DOHH2 (cell line): ENCODE measurements around the gene LRRC75A.

Experiments
- H3F3A ChIP-seq: fragments of 200-600 bp; sonication (generic), shearing (Covaris generic); 2 replicates; pipeline ENCODE4 v1.6.0; 2016; ENCODE audit warnings: antibody characterized with exemption, mild to moderate bottlenecking; ENCODE audit not compliant: control insufficient read depth, insufficient read depth
- H3K27ac ChIP-seq: fragments of 200-600 bp; sonication (generic); 2 replicates; pipeline ENCODE4 v1.5.1; 2014; ENCODE audit warnings: low read depth, mild to moderate bottlenecking, low read length, moderate library complexity
- H3K27me3 ChIP-seq: fragments of 200-600 bp; sonication (generic); 2 replicates; pipeline ENCODE4 v1.6.1; 2014; ENCODE audit warnings: mild to moderate bottlenecking, low read length, mixed read lengths; ENCODE audit not compliant: control insufficient read depth
- H3K36me3 ChIP-seq: fragments of 200-600 bp; sonication (generic); 2 replicates; pipeline ENCODE4 v1.6.1; 2014; ENCODE audit warnings: mild to moderate bottlenecking, low read length, moderate library complexity, mixed read lengths; ENCODE audit not compliant: control insufficient read depth
- H3K4me1 ChIP-seq: fragments of 200-600 bp; sonication (generic); 2 replicates; pipeline ENCODE4 v1.6.1; 2014; ENCODE audit warnings: mild to moderate bottlenecking, low read length, mixed read lengths; ENCODE audit not compliant: control insufficient read depth
- H3K4me2 ChIP-seq: fragments of 200-600 bp; sonication (generic); 2 replicates; pipeline ENCODE4 v1.6.0; 2014; ENCODE audit warnings: mild to moderate bottlenecking, low read length, moderate library complexity
- H3K4me3 ChIP-seq: fragments of 200-600 bp; sonication (generic); 2 replicates; pipeline ENCODE4 v1.5.1; 2014; ENCODE audit warnings: mild to moderate bottlenecking, low read length, mixed read lengths
- H3K79me2 ChIP-seq: fragments of 200-600 bp; sonication (generic); 2 replicates; pipeline ENCODE4 v1.6.1; 2014; ENCODE audit warnings: mild to moderate bottlenecking, low read length, mixed read lengths; ENCODE audit not compliant: control insufficient read depth
- H3K9me2 ChIP-seq: fragments of 200-600 bp; sonication (generic); replicated peaks from 2 replicates; pipeline ENCODE4 v1.6.1; 2014; ENCODE audit warnings: mild to moderate bottlenecking, low read length, mixed read lengths; ENCODE audit not compliant: control insufficient read depth
- H3K9me3 ChIP-seq: fragments of 200-600 bp; sonication (generic); 2 replicates; pipeline ENCODE4 v1.6.1; 2014; ENCODE audit warnings: antibody characterized with exemption, low read length, mixed read lengths; ENCODE audit not compliant: control insufficient read depth, insufficient read depth
- H4K20me1 ChIP-seq: fragments of 200-600 bp; sonication (generic); 2 replicates; pipeline ENCODE4 v1.6.0; 2014; ENCODE audit warnings: low read depth, mild to moderate bottlenecking, antibody characterized with exemption, low read length, moderate library complexity; ENCODE audit not compliant: control insufficient read depth, insufficient read depth
- EZH2phosphoT487 ChIP-seq: fragments of 200-600 bp; sonication (generic); IDR thresholded peaks from 2 replicates; pipeline ENCODE4 v1.6.1; 2017; ENCODE audit warnings: borderline replicate concordance, mild to moderate bottlenecking, antibody characterized with exemption, low read length, moderate library complexity, mixed read lengths
- TF ChIP-seq, protein P1 (sequence below): fragments of 200-600 bp; sonication (generic); IDR thresholded peaks from one replicate; pipeline ENCODE4 v1.5.1; 2014; ENCODE audit warnings: antibody characterized with exemption, mild to moderate bottlenecking, low read depth, low read length; ENCODE audit not compliant: poor library complexity, severe bottlenecking

Gene LRRC75A

DNA sequence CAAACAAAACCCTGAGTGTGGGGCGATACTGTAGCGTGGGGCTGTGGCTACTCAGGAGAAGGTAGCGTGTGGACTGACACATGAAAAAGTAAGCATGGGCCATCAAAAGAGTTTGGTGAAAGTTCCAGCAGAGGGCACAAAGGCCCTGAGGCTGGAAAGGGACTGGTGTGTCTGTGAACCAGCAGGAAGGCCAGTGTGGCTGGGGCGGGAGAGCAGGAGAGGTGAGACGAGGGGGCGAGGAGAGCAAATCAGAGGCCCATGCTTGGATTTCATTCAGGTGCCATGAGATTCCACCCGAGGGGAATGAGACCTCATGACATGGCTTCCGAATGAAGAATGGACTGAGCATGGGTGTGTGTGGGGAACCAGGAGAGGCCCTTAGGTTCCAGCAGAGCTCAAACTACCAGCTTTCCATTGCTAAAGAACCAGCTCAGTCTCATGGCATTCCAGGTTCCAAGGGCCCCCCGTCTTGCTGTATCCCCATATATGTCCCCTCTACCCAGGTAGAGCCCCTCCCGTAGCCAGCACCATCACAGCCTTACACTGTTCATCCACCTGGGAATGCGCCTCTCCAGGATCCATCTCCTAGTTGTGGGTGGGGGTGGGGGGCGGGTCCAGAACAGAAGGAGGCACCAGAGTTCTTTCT is 45.5 kb downstream of the LRRC75A start:
- peaks cover 4% of the 10 kb centered on the region; the same call in 1 of the 2 replicates for H4K20me1 ChIP-seq
- peaks cover 75% of the 10 kb centered on the region for H3F3A ChIP-seq
- H3K9me3 ChIP-seq = no peaks in the 10 kb centered on the region
- no peaks in the 10 kb centered on the region for H3K27me3 ChIP-seq
- H3K36me3 ChIP-seq = peaks cover 84% of the 10 kb centered on the region
- peaks cover 26% of the 10 kb centered on the region for H3K4me1 ChIP-seq
- 0 out of 2 replicates have a peak overlapping the region, but pooled peaks have one; percentile 8 for H3K27ac ChIP-seq
- H3K9me2 ChIP-seq = no peaks in the 10 kb centered on the region
- no peak overlapping the region for H3K4me2 ChIP-seq
- H3K4me3 ChIP-seq = no peak overlapping the region
- TF ChIP-seq, protein P1, sequence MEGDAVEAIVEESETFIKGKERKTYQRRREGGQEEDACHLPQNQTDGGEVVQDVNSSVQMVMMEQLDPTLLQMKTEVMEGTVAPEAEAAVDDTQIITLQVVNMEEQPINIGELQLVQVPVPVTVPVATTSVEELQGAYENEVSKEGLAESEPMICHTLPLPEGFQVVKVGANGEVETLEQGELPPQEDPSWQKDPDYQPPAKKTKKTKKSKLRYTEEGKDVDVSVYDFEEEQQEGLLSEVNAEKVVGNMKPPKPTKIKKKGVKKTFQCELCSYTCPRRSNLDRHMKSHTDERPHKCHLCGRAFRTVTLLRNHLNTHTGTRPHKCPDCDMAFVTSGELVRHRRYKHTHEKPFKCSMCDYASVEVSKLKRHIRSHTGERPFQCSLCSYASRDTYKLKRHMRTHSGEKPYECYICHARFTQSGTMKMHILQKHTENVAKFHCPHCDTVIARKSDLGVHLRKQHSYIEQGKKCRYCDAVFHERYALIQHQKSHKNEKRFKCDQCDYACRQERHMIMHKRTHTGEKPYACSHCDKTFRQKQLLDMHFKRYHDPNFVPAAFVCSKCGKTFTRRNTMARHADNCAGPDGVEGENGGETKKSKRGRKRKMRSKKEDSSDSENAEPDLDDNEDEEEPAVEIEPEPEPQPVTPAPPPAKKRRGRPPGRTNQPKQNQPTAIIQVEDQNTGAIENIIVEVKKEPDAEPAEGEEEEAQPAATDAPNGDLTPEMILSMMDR = no peak
- no peak for TF ChIP-seq EZH2phosphoT487
- H3K79me2 ChIP-seq = peaks cover 37% of the 10 kb centered on the region

DNA sequence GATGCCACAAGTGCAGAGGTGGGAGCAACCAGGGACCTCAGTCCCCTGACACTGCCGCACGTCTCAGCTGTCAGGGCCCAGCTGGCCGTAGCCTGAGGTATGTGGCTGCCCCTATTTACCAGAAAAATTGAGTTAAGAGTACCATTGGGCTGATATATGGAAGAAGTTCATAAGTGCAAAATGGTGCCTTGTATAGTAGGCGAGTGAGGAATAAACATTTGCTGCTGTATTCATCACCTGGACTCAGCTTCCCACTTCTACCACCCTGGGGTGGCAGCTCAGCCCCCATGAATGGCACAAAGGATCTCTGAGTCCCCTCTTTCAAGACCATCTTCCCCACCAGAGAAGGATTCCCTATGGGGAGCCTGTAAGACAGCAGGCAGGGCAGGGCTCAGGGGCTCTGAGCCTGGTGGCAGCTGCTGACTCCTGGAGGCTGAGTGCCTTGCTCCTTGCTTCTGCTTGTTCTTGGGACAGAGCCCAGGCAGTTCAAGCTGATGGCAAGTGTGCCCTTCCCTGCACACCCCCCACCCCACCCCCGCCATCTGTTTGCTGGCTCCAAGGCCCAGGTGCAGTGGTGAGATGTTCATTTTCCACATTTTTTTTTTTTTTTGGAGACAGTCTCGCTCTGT is 47.6 kb downstream of the LRRC75A start:
- Histone ChIP-seq H3F3A (peaks cover 86% of the 10 kb centered on the region), H4K20me1 (peaks cover 16% of the 10 kb centered on the region; the same call in 1 of the 2 replicates), H3K9me2 (no peaks in the 10 kb centered on the region), H3K4me3 (no peak overlapping the region), H3K4me1 (peaks cover 41% of the 10 kb centered on the region), H3K27ac (no peak overlapping the region), H3K4me2 (no peak overlapping the region), H3K9me3 (no peaks in the 10 kb centered on the region), H3K27me3 (no peaks in the 10 kb centered on the region), H3K79me2 (peaks cover 57% of the 10 kb centered on the region), H3K36me3 (peaks cover 97% of the 10 kb centered on the region)
- TF ChIP-seq, protein P1 = no peak
- no peak for TF ChIP-seq EZH2phosphoT487

DNA sequence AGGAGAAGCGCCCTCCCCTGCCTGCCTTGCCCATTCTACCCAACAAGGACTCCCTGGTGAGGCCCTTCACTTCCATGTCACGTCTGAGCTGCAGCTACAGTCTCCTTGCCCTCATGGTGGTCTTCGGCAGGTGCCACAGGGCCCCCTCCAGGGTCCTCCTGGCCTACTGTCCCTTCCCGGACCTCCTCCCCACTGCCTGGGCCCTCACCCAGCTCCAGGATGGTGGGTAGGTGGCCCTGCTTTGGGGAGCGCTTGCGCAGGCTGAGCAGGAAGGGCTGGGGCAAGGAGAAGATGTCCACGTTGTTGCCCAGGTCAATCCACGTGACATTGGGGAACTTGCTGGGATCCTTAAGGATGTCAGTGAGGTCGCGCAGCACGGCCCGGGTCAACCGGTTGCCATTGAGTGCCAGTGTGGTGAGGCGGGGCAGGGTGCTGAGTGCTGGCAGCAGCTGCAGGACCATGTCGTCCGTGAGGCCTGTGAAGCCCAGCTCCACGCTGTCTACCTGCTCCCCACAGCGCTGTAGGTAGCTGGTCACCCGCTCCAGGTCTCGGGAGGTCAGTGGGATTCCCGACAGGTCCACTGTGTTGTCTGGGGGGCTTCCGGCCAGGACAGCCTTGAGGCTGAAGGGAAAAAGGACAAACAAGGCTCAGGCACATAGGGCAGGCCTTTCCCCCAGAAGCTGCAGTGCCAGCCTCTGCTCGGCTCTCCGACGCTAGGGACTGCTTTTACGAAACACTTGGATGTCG is 48.3 kb downstream of the LRRC75A start:
- Histone ChIP-seq H3K4me3 (no peak overlapping the region), H3K4me1 (peaks cover 41% of the 10 kb centered on the region), H3K4me2 (no peak overlapping the region)

More for the DNA sequence above, 48.3 kb downstream of the LRRC75A start:
- no peak overlapping the region for H3K27ac ChIP-seq
- H3K79me2 ChIP-seq = peaks cover 64% of the 10 kb centered on the region
- no peaks in the 10 kb centered on the region for H3K9me2 ChIP-seq
- no peaks in the 10 kb centered on the region for H3K27me3 ChIP-seq
- peaks cover 85% of the 10 kb centered on the region for H3F3A ChIP-seq
- peaks cover 16% of the 10 kb centered on the region; the same call in 1 of the 2 replicates for H4K20me1 ChIP-seq
- TF ChIP-seq, protein P1 = no peak
- TF ChIP-seq EZH2phosphoT487 = no peak
- peaks cover 97% of the 10 kb centered on the region for H3K36me3 ChIP-seq
- H3K9me3 ChIP-seq = no peaks in the 10 kb centered on the region
